ENCODE data around the gene TSPAN8. TPM values are rescaled to one million over a fixed set of nuclear protein-coding genes. Genes with fewer than 3 reads are reported as not detected.
"Not testable (repeated sequence)": the region's sequence is repeated elsewhere in the genome, so short reads cannot be mapped to it uniquely, and the experiment has no call there.

Gene TSPAN8
- total and polyA plus RNA-seq, 2 donors from 2014 or later: 61.2 to 77.3 TPM

GRCh38 chr12:71125949-71126348, 31.9 kb downstream of the TSPAN8 start:
- H3K36me3 ChIP-seq (ENCODE audit: control insufficient read depth in 2 of 3, insufficient read depth in 3 of 3, low read length in 3 of 3): no peaks in the 10 kb centered on the region
- H3K27ac ChIP-seq (ENCODE audit: low read depth in 2 of 2, low read length in 2 of 2): no peak overlapping the region
- no peaks in the 10 kb centered on the region for H3K27me3 ChIP-seq (ENCODE audit: control insufficient read depth, insufficient read depth, low read length)
- intact Hi-C loops (cut with DNase I): no loop called here
- DNase-seq (no peak), FAIRE-seq (no peak)
- no peak overlapping the region for H3K4me3 ChIP-seq (ENCODE audit: low read length in 3 of 3)
- no peaks in the 10 kb centered on the region for H3K9me3 ChIP-seq (ENCODE audit: control insufficient read depth in 2 of 3, insufficient read depth in 1 of 3, low read length in 3 of 3)
- H3K9ac ChIP-seq (ENCODE audit: low read length in 3 of 3): no peak overlapping the region
- TF ChIP-seq, protein P1, sequence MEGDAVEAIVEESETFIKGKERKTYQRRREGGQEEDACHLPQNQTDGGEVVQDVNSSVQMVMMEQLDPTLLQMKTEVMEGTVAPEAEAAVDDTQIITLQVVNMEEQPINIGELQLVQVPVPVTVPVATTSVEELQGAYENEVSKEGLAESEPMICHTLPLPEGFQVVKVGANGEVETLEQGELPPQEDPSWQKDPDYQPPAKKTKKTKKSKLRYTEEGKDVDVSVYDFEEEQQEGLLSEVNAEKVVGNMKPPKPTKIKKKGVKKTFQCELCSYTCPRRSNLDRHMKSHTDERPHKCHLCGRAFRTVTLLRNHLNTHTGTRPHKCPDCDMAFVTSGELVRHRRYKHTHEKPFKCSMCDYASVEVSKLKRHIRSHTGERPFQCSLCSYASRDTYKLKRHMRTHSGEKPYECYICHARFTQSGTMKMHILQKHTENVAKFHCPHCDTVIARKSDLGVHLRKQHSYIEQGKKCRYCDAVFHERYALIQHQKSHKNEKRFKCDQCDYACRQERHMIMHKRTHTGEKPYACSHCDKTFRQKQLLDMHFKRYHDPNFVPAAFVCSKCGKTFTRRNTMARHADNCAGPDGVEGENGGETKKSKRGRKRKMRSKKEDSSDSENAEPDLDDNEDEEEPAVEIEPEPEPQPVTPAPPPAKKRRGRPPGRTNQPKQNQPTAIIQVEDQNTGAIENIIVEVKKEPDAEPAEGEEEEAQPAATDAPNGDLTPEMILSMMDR (IDR thresholded peaks at IDR 0.05; ENCODE audit: borderline replicate concordance, extremely low read depth, insufficient read depth): no peak
- no peaks in the 10 kb centered on the region for H3K4me1 ChIP-seq (ENCODE audit: control insufficient read depth in 2 of 3, insufficient read depth in 2 of 3, low read depth in 1 of 3, low read length in 3 of 3)

- Histone ChIP-seq H3K27ac (ENCODE audit: low read depth in 2 of 2, low read length in 2 of 2) (no peak overlapping the region), H3K4me1 (ENCODE audit: control insufficient read depth in 2 of 3, insufficient read depth in 2 of 3, low read depth in 1 of 3, low read length in 3 of 3) (no peaks in the 10 kb centered on the region), H3K4me3 (ENCODE audit: low read length in 3 of 3) (no peak overlapping the region), H3K9ac (ENCODE audit: low read length in 3 of 3) (no peak overlapping the region), H3K9me3 (ENCODE audit: control insufficient read depth in 2 of 3, insufficient read depth in 1 of 3, low read length in 3 of 3) (no peaks in the 10 kb centered on the region), H3K27me3 (ENCODE audit: control insufficient read depth, insufficient read depth, low read length) (no peaks in the 10 kb centered on the region), H3K36me3 (ENCODE audit: control insufficient read depth in 2 of 3, insufficient read depth in 3 of 3, low read length in 3 of 3) (no peaks in the 10 kb centered on the region)
- intact Hi-C loops (cut with DNase I): no loop called here
- DNase-seq (no peak), FAIRE-seq (no peak)
- TF ChIP-seq, protein P1 (IDR thresholded peaks at IDR 0.05; ENCODE audit: borderline replicate concordance, extremely low read depth, insufficient read depth): no peak
Measured at GRCh38 chr12:71125515-71125914, 32.3 kb downstream of the TSPAN8 start.

GRCh38 chr12:71124835-71125460, 32.9 kb downstream of the TSPAN8 start:
- Histone ChIP-seq H3K9ac (ENCODE audit: low read length in 3 of 3) (no peak overlapping the region), H3K27me3 (ENCODE audit: control insufficient read depth, insufficient read depth, low read length) (no peaks in the 10 kb centered on the region), H3K9me3 (ENCODE audit: control insufficient read depth in 2 of 3, insufficient read depth in 1 of 3, low read length in 3 of 3) (no peaks in the 10 kb centered on the region), H3K4me1 (ENCODE audit: control insufficient read depth in 2 of 3, insufficient read depth in 2 of 3, low read depth in 1 of 3, low read length in 3 of 3) (no peaks in the 10 kb centered on the region), H3K27ac (ENCODE audit: low read depth in 2 of 2, low read length in 2 of 2) (no peak overlapping the region), H3K36me3 (ENCODE audit: control insufficient read depth in 2 of 3, insufficient read depth in 3 of 3, low read length in 3 of 3) (no peaks in the 10 kb centered on the region), H3K4me3 (ENCODE audit: low read length in 3 of 3) (no peak overlapping the region)
- no peak for FAIRE-seq
- intact Hi-C loops (cut with DNase I): no loop called here
- DNase-seq: no peak
- TF ChIP-seq, protein P1 (IDR thresholded peaks at IDR 0.05; ENCODE audit: borderline replicate concordance, extremely low read depth, insufficient read depth): no peak

GRCh38 chr12:71113148-71113547, 44.7 kb downstream of the TSPAN8 start:
- FAIRE-seq; H3K4me1 ChIP-seq (ENCODE audit: control insufficient read depth in 2 of 3, insufficient read depth in 2 of 3, low read depth in 1 of 3, low read length in 3 of 3): not testable (repeated sequence)

More at GRCh38 chr12:71113148-71113547, 44.7 kb downstream of the TSPAN8 start:
- H3K4me3 ChIP-seq (ENCODE audit: low read length in 3 of 3); H3K36me3 ChIP-seq (ENCODE audit: control insufficient read depth in 2 of 3, insufficient read depth in 3 of 3, low read length in 3 of 3); H3K27me3 ChIP-seq (ENCODE audit: control insufficient read depth, insufficient read depth, low read length); H3K9me3 ChIP-seq (ENCODE audit: control insufficient read depth in 2 of 3, insufficient read depth in 1 of 3, low read length in 3 of 3); H3K9ac ChIP-seq (ENCODE audit: low read length in 3 of 3); DNase-seq; H3K27ac ChIP-seq (ENCODE audit: low read depth in 2 of 2, low read length in 2 of 2); intact Hi-C loops (cut with DNase I): not testable (repeated sequence)
